Measurements from ENCODE around the gene CHRNB1.

The CHRNB1 gene

GRCh38 chr17:7440113-7440833 lies 4.6 kb upstream of the CHRNB1 start:
- H3K4me3 ChIP-seq (replicated peaks; ENCODE audit: low read depth, low read length): peak overlapping the region; percentile 31
- DNase-seq (ENCODE audit: extremely low read depth, low read depth): no peak
- TF ChIP-seq CTCF (IDR thresholded peaks at IDR 0.05; ENCODE audit: low read depth, low read length, missing control alignments): no peak

- no peak for DNase-seq (ENCODE audit: extremely low read depth, low read depth)
These were observed 4.0 kb upstream of the CHRNB1 start for GRCh38 chr17:7440834-7441195.

GRCh38 chr17:7441266-7441665 lies 3.6 kb upstream of the CHRNB1 start:
- no peak overlapping the region for H3K4me3 ChIP-seq (replicated peaks; ENCODE audit: low read depth, low read length)
- DNase-seq (ENCODE audit: extremely low read depth, low read depth): no peak
- TF ChIP-seq CTCF (IDR thresholded peaks at IDR 0.05; ENCODE audit: low read depth, low read length, missing control alignments): no peak

More at GRCh38 chr17:7440834-7441195, 4.0 kb upstream of the CHRNB1 start:
- TF ChIP-seq CTCF (IDR thresholded peaks at IDR 0.05; ENCODE audit: low read depth, low read length, missing control alignments): no peak
- no peak overlapping the region; the same call in 1 of the 2 replicates for H3K4me3 ChIP-seq (replicated peaks; ENCODE audit: low read depth, low read length)

GRCh38 chr17:7442142-7442541 lies 2.7 kb upstream of the CHRNB1 start:
- no peak overlapping the region for H3K4me3 ChIP-seq (replicated peaks; ENCODE audit: low read depth, low read length)
- no peak for DNase-seq (ENCODE audit: extremely low read depth, low read depth)
- TF ChIP-seq CTCF (IDR thresholded peaks at IDR 0.05; ENCODE audit: low read depth, low read length, missing control alignments): no peak

GRCh38 chr17:7443499-7444485 lies 1.1 kb upstream of the CHRNB1 start:
- no peak for TF ChIP-seq CTCF (IDR thresholded peaks at IDR 0.05; ENCODE audit: low read depth, low read length, missing control alignments)
- DNase-seq (ENCODE audit: extremely low read depth, low read depth): no peak
- no peak overlapping the region for H3K4me3 ChIP-seq (replicated peaks; ENCODE audit: low read depth, low read length)

- TF ChIP-seq CTCF (IDR thresholded peaks at IDR 0.05; ENCODE audit: low read depth, low read length, missing control alignments): no peak
- no peak for DNase-seq (ENCODE audit: extremely low read depth, low read depth)
- 0 out of 2 replicates have a peak overlapping the region, but pooled peaks have one; percentile 21 for H3K4me3 ChIP-seq (replicated peaks; ENCODE audit: low read depth, low read length)
These were observed 733 bp downstream of the CHRNB1 start for GRCh38 chr17:7445619-7445968.
